IMR-90 (cell line): ENCODE results near the gene DKK3. TPM values are rescaled to one million over a fixed set of nuclear protein-coding genes. Genes with fewer than 3 reads are reported as not detected.
"Not testable (repeated sequence)": the region's sequence is repeated elsewhere in the genome, so short reads cannot be mapped to it uniquely, and the experiment has no call there.

Source experiments
- ATAC-seq: fragments of 200-7000 bp; cut with Tn5 transposase; 2 replicates; pipeline ENCODE4 v1.9.1; 2020; ENCODE audit warnings: low read depth, mild to moderate bottlenecking, moderate library complexity
- BruUV-seq: library from RNA; stranded (reverse); fragments of 400-500 nt; replicated peaks from 2 replicates; lab custom pipeline; 2021; lab: Mats Ljungman, UMichigan
- CTCF ChIA-PET: fragments of 300-600 bp; formaldehyde crosslinking; extraction: SDS; loops from one replicate; lab custom pipeline; 2021; ENCODE audit warnings: antibody characterized with exemption; lab: Yijun Ruan, JAX
- POLR2A ChIA-PET: fragments of 300-600 bp; sonication (Branson Sonifier 250); formaldehyde crosslinking; loops from one replicate; lab custom pipeline; 2022; ENCODE audit warnings: antibody characterized with exemption; ENCODE audit not compliant: unreplicated experiment; lab: Charles Lee
- DNase-seq: peaks from one replicate; pipeline ENCODE4 v3.0.0; 2013
- H2AFZ ChIP-seq: replicated peaks from 2 replicates; pipeline ENCODE3; 2013; ENCODE audit warnings: low read length, mild to moderate bottlenecking; ENCODE audit not compliant: poor library complexity
- H2AK5ac ChIP-seq: 2 replicates; pipeline ENCODE4 v1.6.1; 2013; ENCODE audit warnings: low read depth, low read length, inconsistent platforms
- H2AK9ac ChIP-seq: replicated peaks from 2 replicates; pipeline ENCODE3; 2013; ENCODE audit warnings: mild to moderate bottlenecking, low read depth, low read length, moderate library complexity; ENCODE audit not compliant: poor library complexity
- H2BK120ac ChIP-seq: 2 replicates; pipeline ENCODE4 v1.6.1; 2013; ENCODE audit warnings: low read depth, low read length, inconsistent platforms
- H2BK15ac ChIP-seq: 3 replicates; pipeline ENCODE4 v1.6.1; 2013; ENCODE audit warnings: low read depth, low read length, inconsistent platforms
- H2BK20ac ChIP-seq: 2 replicates; pipeline ENCODE4 v1.6.1; 2013; ENCODE audit warnings: low read depth, mild to moderate bottlenecking, inconsistent platforms, low read length, moderate library complexity
- H2BK5ac ChIP-seq: 2 replicates; pipeline ENCODE4 v1.6.1; 2013; ENCODE audit warnings: mild to moderate bottlenecking, low read depth, low read length, inconsistent platforms; ENCODE audit not compliant: poor library complexity, severe bottlenecking
- H3K14ac ChIP-seq: replicated peaks from 2 replicates; pipeline ENCODE4 v1.6.1; 2013; ENCODE audit warnings: low read depth, low read length, inconsistent platforms
- H3K18ac ChIP-seq: 2 replicates; pipeline ENCODE4 v1.6.1; 2013; ENCODE audit warnings: low read depth, low read length, control low read depth
- H3K23ac ChIP-seq: 2 replicates; pipeline ENCODE4 v1.6.1; 2013; ENCODE audit warnings: low read depth, low read length, inconsistent platforms
- H3K27ac ChIP-seq: 2 replicates; pipeline ENCODE4 v1.5.1; 2013; ENCODE audit warnings: mild to moderate bottlenecking, control low read depth, low read length; ENCODE audit not compliant: insufficient read depth
- H3K27me3 ChIP-seq: 2 replicates; pipeline ENCODE4 v1.6.1; 2013; ENCODE audit warnings: low read length; ENCODE audit not compliant: control insufficient read depth, insufficient read depth
- H3K36me3 ChIP-seq: 2 replicates; pipeline ENCODE4 v1.6.1; 2013; ENCODE audit warnings: low read length, mixed read lengths; ENCODE audit not compliant: control insufficient read depth, insufficient read depth
- H3K4ac ChIP-seq: 2 replicates; pipeline ENCODE4 v1.6.1; 2013; ENCODE audit warnings: low read depth, low read length, inconsistent platforms
- H3K4me1 ChIP-seq: 2 replicates; pipeline ENCODE4 v1.6.1; 2013; ENCODE audit warnings: low read length, mixed read lengths; ENCODE audit not compliant: control insufficient read depth, insufficient read depth
- H3K4me2 ChIP-seq: 2 replicates; pipeline ENCODE4 v1.6.1; 2013; ENCODE audit warnings: low read depth, mild to moderate bottlenecking, control low read depth, low read length, moderate library complexity
- H3K4me3 ChIP-seq: 2 replicates; pipeline ENCODE4 v1.5.1; 2013; ENCODE audit warnings: low read depth, mild to moderate bottlenecking, control low read depth, low read length, moderate library complexity; ENCODE audit not compliant: insufficient read depth
- H3K56ac ChIP-seq: 2 replicates; pipeline ENCODE4 v1.6.1; 2013; ENCODE audit warnings: low read length, inconsistent platforms; ENCODE audit not compliant: insufficient read depth; ENCODE audit errors: extremely low read depth
- H3K79me1 ChIP-seq, 2 experiments: 2 replicates each; pipeline ENCODE4 v1.6.1; 2013; ENCODE audit warnings: low read length in 2 of 2, inconsistent platforms in 1 of 2, low read depth in 1 of 2
- H3K9ac ChIP-seq: 2 replicates; pipeline ENCODE4 v1.6.1; 2013; ENCODE audit warnings: low read depth, low read length, control low read depth
- H3K9me1 ChIP-seq: 2 replicates; pipeline ENCODE4 v1.6.1; 2013; ENCODE audit warnings: low read length, inconsistent platforms; ENCODE audit not compliant: insufficient read depth
- H3K9me3 ChIP-seq: 2 replicates; pipeline ENCODE4 v1.6.1; 2013; ENCODE audit warnings: low read length; ENCODE audit not compliant: control insufficient read depth, insufficient read depth
- H4K20me1 ChIP-seq: 2 replicates; pipeline ENCODE4 v1.6.1; 2013; ENCODE audit warnings: low read length, inconsistent platforms; ENCODE audit not compliant: insufficient read depth
- H4K5ac ChIP-seq: 2 replicates; pipeline ENCODE4 v1.6.1; 2013; ENCODE audit warnings: mild to moderate bottlenecking, low read depth, low read length, control low read depth
- H4K8ac ChIP-seq, 2 experiments: 2 replicates each; pipeline ENCODE4 v1.6.1; 2013; ENCODE audit warnings: low read depth in 2 of 2, low read length in 2 of 2, control low read depth in 1 of 2, inconsistent platforms in 1 of 2
- H4K91ac ChIP-seq: 2 replicates; pipeline ENCODE4 v1.6.1; 2013; ENCODE audit warnings: low read depth, low read length, inconsistent platforms; ENCODE audit not compliant: insufficient read depth
- RAD21 ChIP-seq: IDR thresholded peaks from 2 replicates; pipeline ENCODE4 v1.6.1; 2012; ENCODE audit warnings: low read length, improper control_type of control experiment
- WGBS, 2 experiments: methylation state at CpG; one replicate each; pipeline versions ENCODE4 v1.1.5 to v1.1.7; 2013; ENCODE audit warnings: missing lambda C conversion rate in 2 of 2; ENCODE audit not compliant: insufficient read length in 1 of 2; ENCODE audit errors: extremely low coverage in 2 of 2; 5-methylcytosine and 5-hydroxymethylcytosine counted together
- dilution Hi-C: fragments of 300-500 bp; cut with HindIII; formaldehyde crosslinking; loops from one replicate; pipeline ENCODE4 v1.14.3; 2018; ENCODE audit warnings: low sequenced_read_pairs; ENCODE audit not compliant: unreplicated experiment
- in situ Hi-C: fragments of 300-500 bp; cut with MboI; formaldehyde crosslinking; loops from 3 replicates; pipeline ENCODE4 v1.14.3; 2019; ENCODE audit warnings: low sequenced_read_pairs, inconsistent platforms, mixed read lengths
- intact Hi-C: fragments of 100-400 bp; cut with micrococcal nuclease; formaldehyde crosslinking; loops from 2 replicates; pipeline ENCODE4 v1.10.0; 2022
- polyA plus RNA-seq, 3 experiments: library from polyadenylated mRNA; depleted of rRNA; stranded (reverse); fragments of >200 nt; gene quantifications; 2 replicates each; pipeline ENCODE4 v1.2.3, GENCODE V29; 2012; ENCODE audit warnings: low replicate concordance in 1 of 3
- total RNA-seq: library from RNA; depleted of rRNA; stranded (reverse); fragments of >200 nt; gene quantifications from 2 replicates; pipeline ENCODE4 v1.2.3, GENCODE V29; 2012

Gene DKK3
- total and polyA plus RNA-seq, 2 of the 4 experiments (the other 2 are of a cell fraction): 453 to 964 TPM

GRCh38 chr11:12042215-12042676 is 33.8 kb upstream of the DKK3 start (continued):
- peak; percentile 7; the same call in 1 of the 2 replicates for TF ChIP-seq RAD21

- H3K56ac ChIP-seq, H3K23ac ChIP-seq, H3K4me3 ChIP-seq, DNase-seq, POLR2A ChIA-PET, dilution Hi-C loops, H3K9ac ChIP-seq, H2AFZ ChIP-seq, H4K91ac ChIP-seq, H3K9me3 ChIP-seq, H2BK5ac ChIP-seq, ATAC-seq, H4K8ac ChIP-seq, H2BK15ac ChIP-seq, H3K18ac ChIP-seq, H2AK9ac ChIP-seq, BruUV-seq, H2BK120ac ChIP-seq, H4K20me1 ChIP-seq, H3K14ac ChIP-seq, H3K79me1 ChIP-seq, H3K27ac ChIP-seq, H4K5ac ChIP-seq, H3K4me2 ChIP-seq, H3K27me3 ChIP-seq, H3K36me3 ChIP-seq, H2BK20ac ChIP-seq: not testable (repeated sequence)
- WGBS, 2 experiments: 100% methylated on average over 1 of the region's 5 CpGs; no CpG with 5 or more reads in 1 of the 2 experiments
- peaks cover 12% of the 10 kb centered on the region for H3K4me1 ChIP-seq
- H3K9me1 ChIP-seq: peaks cover 12% of the 10 kb centered on the region
- H2AK5ac ChIP-seq: peak overlapping the region; percentile 38; the same call in 1 of the 2 replicates
- intact Hi-C loops (loop anchor here (5.0 kb wide), 1 partner anchor 53 kb away; no protein-coding TSS in a partner anchor), in situ Hi-C loops (loop anchor here (10.0 to 25.0 kb wide), 2 partner anchors 106 to 1003 kb away; no protein-coding TSS in a partner anchor)
- 0 out of 2 replicates have a peak overlapping the region, but pooled peaks have one; percentile 16 for H3K4ac ChIP-seq
- CTCF ChIA-PET: interaction anchor here (0.7 kb wide), 1 partner anchor 47 kb away, joined by 3 read pairs; no protein-coding TSS in a partner anchor
These were observed 32.3 kb upstream of the DKK3 start for GRCh38 chr11:12040719-12041118.
